ENCODE results near the gene GABRE.

GRCh38 chrX:151983186-151983585 is 8.7 kb upstream of the GABRE start:
- TF ChIP-seq, protein P1, sequence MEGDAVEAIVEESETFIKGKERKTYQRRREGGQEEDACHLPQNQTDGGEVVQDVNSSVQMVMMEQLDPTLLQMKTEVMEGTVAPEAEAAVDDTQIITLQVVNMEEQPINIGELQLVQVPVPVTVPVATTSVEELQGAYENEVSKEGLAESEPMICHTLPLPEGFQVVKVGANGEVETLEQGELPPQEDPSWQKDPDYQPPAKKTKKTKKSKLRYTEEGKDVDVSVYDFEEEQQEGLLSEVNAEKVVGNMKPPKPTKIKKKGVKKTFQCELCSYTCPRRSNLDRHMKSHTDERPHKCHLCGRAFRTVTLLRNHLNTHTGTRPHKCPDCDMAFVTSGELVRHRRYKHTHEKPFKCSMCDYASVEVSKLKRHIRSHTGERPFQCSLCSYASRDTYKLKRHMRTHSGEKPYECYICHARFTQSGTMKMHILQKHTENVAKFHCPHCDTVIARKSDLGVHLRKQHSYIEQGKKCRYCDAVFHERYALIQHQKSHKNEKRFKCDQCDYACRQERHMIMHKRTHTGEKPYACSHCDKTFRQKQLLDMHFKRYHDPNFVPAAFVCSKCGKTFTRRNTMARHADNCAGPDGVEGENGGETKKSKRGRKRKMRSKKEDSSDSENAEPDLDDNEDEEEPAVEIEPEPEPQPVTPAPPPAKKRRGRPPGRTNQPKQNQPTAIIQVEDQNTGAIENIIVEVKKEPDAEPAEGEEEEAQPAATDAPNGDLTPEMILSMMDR (IDR thresholded peaks at IDR 0.05), result no peak
- no peak for TF ChIP-seq POLR2A (IDR thresholded peaks at IDR 0.05)
